Stimulated activated CD4-positive, alpha-beta T cell treated with anti-CD3 and anti-CD28 coated beads, TNF-alpha, amount 100 ng/mL, for 48 hours (primary cell): ENCODE measurements around the gene GINM1.

ENCODE experiments used
- DNase-seq, 3 donors: peaks; one replicate each; pipeline ENCODE4 v3.0.0-alpha.2; 2020; ENCODE audit warnings: low read depth in 3 of 3

The GINM1 gene

DNA sequence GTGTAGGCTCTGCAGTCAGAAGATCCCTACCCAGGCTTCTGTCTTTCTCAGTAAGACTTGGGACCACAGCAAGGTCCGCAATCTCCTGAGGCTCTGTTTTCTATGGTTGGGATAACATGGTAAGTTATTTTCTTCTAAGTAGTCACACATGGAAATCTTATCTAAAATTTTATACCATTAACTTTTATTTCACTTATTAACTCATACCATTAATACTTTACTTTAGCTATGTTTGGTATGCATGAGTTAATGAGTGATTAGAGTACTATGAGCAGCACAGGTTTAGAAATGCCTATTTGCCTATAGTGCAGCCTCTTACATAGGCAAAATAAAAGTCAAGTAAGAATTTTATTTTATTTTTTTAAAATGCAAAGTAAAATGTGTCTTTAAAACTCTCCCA is 27.2 kb downstream of the GINM1 start:
- DNase-seq: no peak

DNA sequence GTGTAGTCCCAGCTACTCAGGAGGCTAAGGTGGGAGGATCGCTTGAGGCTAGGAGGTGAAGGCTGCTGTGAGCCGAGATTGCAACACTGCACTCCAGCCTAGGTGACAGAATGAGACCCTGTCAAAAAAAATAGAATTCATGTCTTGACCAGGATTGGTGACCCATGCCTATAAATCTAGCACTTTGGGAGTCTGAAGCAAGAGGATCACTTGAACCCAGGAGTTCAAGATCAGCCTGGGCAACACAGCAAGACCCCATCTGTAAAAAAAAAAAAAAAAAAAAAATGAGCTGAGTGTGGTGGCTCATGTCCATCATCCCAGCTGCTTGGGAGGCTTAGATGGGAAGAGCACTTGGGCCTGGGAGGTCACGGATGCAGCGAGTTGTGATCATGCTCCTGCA is 34.3 kb downstream of the GINM1 start:
- no peak for DNase-seq

DNA sequence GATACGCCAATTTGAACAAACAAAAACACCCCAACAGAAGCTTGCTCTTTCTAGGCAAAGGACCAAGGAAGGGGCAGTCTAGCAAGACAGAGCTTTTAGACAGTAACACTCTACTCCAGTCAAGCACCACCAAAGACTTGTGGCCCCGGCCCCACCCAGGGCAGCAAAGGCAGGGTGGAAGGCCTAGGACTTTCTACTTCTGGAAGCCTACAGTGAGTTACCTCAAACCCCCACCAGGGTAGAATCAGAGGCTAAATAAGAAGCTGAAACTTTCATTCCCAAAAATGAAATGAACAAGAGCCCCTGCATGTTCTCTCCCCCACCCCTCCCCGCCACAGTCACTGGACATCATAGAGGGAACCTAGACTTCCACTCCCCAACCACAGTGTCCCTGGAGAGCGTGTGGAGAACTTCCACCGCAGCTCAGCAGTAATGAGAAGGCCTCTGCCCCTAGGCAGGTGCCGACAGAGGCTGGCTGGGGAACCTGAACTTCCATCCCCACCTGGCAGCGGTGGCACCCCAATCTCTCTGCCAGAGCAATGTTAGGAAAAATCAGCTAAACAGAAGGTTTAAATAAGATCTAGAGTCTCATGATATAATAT is 42.3 kb downstream of the GINM1 start:
- no peak for DNase-seq

DNA sequence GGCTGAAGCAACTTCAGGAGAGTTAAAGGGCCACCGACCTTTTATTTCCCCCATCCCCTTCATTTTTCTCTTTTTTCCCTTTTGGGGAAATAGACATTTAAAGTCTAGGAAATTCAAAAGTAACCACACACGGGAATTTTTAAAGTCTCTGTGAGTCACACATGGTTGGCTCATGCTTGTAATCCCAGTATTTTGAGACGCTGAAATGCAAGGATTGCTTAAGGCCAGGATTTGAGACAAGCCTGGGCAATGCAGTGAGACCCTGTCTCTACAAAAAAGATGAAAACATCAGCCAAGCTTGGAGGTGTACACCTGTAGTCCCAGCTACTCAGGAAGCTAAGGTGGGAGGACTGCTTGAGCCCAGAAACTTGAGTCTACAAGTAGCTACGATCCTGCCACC is 48.2 kb downstream of the GINM1 start:
- no peak for DNase-seq

DNA sequence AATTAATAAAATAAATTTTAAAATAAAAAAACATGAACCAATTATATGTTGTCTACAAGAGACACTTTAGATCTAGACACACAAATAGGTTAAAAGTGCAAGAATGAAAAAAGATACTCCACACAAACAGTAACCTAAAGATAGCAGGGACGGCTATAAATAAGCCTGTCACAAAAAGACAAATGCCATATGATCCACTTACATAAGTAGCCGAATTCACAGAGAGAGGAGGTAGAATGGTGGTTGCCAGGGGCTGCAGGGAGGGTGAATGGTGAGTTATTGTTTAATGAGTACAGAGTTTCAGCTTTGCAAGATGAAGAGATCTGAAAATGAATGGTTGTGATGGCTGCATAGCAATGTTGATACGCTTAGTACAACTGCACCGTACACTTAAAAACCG is 49.6 kb downstream of the GINM1 start:
- no peak for DNase-seq

DNA sequence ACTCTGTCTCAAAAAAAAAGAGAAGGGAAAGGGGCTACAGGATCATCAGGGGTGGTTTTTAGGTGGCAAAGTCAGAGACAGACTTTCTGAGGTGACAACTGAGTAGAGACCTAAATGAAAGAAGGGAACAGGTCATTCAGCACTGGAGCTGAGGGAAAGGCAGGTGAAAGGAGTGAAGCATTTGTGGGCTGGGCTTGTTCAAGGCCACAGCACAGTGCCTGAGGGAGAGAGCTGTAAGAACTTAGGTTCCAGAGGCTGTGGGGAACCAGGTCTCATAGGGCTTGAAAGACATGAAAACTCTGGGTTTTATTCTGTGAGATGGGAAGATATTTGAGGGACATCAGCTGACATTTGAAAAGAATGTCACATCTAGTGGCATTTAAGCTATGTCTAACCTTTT is 61.5 kb downstream of the GINM1 start:
- no peak for DNase-seq

DNA sequence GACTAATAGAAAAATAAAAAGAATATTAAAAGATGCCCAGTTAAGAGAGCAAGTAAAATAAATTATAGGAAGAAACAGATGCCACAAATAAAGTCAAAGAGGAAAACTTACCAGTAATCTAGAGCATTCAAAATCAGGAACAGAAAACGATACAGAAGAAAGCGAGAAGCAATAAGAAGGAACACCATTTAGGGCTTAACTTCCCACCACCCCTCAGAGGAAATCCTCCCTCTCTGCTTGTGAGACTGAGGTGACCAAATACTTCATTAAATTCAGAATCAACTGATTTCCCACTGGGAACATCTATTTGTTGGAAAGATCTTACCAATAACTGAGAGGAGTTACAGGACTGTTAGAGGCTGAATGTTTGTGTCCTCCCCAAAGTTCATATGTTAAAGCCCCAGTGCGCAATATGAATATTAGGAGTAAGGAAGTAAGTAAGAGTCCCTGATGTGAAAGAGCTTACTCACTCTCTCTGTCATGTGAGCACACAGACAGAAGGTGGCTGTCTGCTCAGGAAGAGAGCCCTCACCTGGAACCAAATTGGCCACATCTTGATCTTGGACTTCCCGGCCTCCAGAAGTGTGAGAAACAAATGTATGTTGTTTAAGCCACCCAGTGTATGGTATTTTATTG is 62.8 kb downstream of the GINM1 start:
- DNase-seq: no peak

DNA sequence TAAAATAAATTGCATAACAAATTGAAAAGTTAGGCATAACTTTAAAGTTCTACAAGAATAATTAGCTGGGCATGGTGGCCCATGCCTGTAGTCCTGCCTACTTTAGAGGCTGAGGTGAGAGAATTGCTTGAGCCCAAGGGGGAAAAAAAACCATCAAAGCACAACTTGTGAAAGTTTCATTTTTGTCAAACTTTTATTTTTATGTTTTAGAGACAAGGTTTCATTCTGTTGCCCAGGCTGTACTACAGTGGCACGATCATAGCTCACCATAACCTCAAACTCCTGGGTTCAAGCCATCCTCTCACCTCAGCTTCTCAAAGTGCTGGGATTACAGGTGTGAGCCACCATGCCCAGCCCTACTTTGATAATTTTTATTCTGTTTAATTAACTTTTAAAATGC is 68.1 kb downstream of the GINM1 start:
- DNase-seq: no peak

DNA sequence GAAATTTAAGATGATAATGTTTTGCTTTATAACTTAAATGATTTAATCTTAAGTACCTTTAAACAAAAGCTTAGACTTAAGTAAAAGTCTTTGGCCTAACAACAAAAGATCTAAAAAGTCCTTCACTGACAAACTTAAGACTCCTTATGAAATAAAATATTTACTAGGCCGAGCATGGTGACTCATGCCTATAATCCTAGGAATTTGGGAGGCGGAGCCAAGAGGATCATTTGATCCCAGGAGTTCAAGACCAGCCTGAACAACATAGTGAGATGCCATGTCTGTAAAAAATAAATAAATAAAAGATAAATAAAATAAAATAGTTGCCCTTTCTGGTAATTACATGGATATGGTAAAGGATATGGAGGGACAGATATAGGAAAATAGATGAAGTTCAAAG is 69.9 kb downstream of the GINM1 start:
- DNase-seq: no peak
